T-helper 1 cell treated with Interleukin-12 subunit alpha and Interleukin-12 subunit beta and Interleukin-4 antibody, amounts not matched to agents 30 μg/mL and 1 μg/mL, for 36 hours (primary cell): Measurements from ENCODE around the gene PLCL1.

Experiments used
- H3K27ac Mint-ChIP-seq: one replicate; pipeline ENCODE4 v1.8.0; 2021; ENCODE audit warnings: mild to moderate bottlenecking, mixed read lengths
- H3K27me3 Mint-ChIP-seq: one replicate; pipeline ENCODE4 v1.8.0; 2021; ENCODE audit warnings: low read depth, mixed read lengths
- H3K36me3 Mint-ChIP-seq: one replicate; pipeline ENCODE4 v1.8.0; 2021; ENCODE audit warnings: low read depth, mixed read lengths
- H3K4me1 Mint-ChIP-seq: one replicate; pipeline ENCODE4 v1.8.0; 2021; ENCODE audit warnings: low read depth, mixed read lengths
- H3K4me3 Mint-ChIP-seq: one replicate; pipeline ENCODE4 v1.8.0; 2021; ENCODE audit warnings: mild to moderate bottlenecking, moderate library complexity, mixed read lengths
- H3K9me3 Mint-ChIP-seq: one replicate; pipeline ENCODE4 v1.8.0; 2021; ENCODE audit warnings: mixed read lengths

Gene PLCL1

GRCh38 chr2:197972061-197972460, 167.7 kb downstream of the PLCL1 start:
- H3K4me1 Mint-ChIP-seq, result no peaks in the 10 kb centered on the region
- H3K4me3 Mint-ChIP-seq, result no peak overlapping the region
- no peaks in the 10 kb centered on the region for H3K36me3 Mint-ChIP-seq
- H3K27ac Mint-ChIP-seq, result no peak overlapping the region
- no peaks in the 10 kb centered on the region for H3K9me3 Mint-ChIP-seq
- H3K27me3 Mint-ChIP-seq, result no peaks in the 10 kb centered on the region

DNA sequence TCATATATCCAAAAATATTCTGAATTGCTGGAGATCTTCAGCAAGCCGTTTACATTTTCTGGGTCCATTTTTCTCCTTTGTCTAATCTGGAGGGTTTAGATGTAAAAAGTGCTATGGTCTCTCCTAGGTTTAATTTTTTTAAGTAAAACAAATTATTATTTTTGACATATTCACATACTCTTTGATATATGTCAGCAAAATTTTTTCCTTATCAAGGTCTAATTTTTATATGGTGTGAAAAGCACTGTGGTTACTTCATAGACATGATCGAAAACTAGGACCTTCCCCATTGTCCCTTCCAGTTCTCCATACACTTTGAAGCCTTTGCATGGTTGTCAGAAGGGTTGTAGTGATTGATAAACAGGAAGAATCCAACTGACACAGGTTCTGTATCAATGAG, 168.2 kb downstream of the PLCL1 start:
- no peaks in the 10 kb centered on the region for H3K36me3 Mint-ChIP-seq
- no peaks in the 10 kb centered on the region for H3K27me3 Mint-ChIP-seq
- H3K9me3 Mint-ChIP-seq, result no peaks in the 10 kb centered on the region
- no peak overlapping the region for H3K4me3 Mint-ChIP-seq
- H3K4me1 Mint-ChIP-seq, result no peaks in the 10 kb centered on the region
- H3K27ac Mint-ChIP-seq, result no peak overlapping the region

DNA sequence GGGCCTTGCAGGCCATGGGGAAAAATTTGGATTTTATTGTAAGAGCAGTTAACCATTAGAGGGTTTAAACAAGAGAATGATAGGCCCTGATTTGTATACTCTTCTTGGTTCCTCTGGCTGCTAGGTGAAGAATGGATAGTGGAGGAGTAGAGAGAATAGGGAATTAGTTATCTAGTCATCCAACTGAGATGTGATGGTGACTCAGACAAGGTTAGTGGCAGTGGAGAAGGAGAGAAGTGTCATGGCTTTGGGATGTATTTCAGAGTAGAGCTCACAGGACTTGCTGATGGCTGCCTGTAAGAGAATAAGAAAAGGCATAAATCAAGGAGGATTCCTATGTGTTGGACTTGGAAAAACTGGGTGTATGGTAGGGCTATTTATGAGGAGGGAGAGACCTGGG, 169.4 kb downstream of the PLCL1 start:
- H3K27ac Mint-ChIP-seq, result no peak overlapping the region
- H3K36me3 Mint-ChIP-seq, result no peaks in the 10 kb centered on the region
- H3K27me3 Mint-ChIP-seq, result no peaks in the 10 kb centered on the region
- H3K4me1 Mint-ChIP-seq, result no peaks in the 10 kb centered on the region
- no peaks in the 10 kb centered on the region for H3K9me3 Mint-ChIP-seq
- H3K4me3 Mint-ChIP-seq, result no peak overlapping the region

GRCh38 chr2:197975931-197976519, 171.6 kb downstream of the PLCL1 start:
- no peaks in the 10 kb centered on the region for H3K4me1 Mint-ChIP-seq
- no peak overlapping the region for H3K27ac Mint-ChIP-seq
- no peaks in the 10 kb centered on the region for H3K27me3 Mint-ChIP-seq
- no peak overlapping the region for H3K4me3 Mint-ChIP-seq
- no peaks in the 10 kb centered on the region for H3K36me3 Mint-ChIP-seq
- no peaks in the 10 kb centered on the region for H3K9me3 Mint-ChIP-seq

GRCh38 chr2:197978971-197979370, 174.6 kb downstream of the PLCL1 start:
- no peaks in the 10 kb centered on the region for H3K36me3 Mint-ChIP-seq
- no peaks in the 10 kb centered on the region for H3K4me1 Mint-ChIP-seq
- H3K9me3 Mint-ChIP-seq, result no peaks in the 10 kb centered on the region
- no peak overlapping the region for H3K4me3 Mint-ChIP-seq
- no peak overlapping the region for H3K27ac Mint-ChIP-seq
- no peaks in the 10 kb centered on the region for H3K27me3 Mint-ChIP-seq

DNA sequence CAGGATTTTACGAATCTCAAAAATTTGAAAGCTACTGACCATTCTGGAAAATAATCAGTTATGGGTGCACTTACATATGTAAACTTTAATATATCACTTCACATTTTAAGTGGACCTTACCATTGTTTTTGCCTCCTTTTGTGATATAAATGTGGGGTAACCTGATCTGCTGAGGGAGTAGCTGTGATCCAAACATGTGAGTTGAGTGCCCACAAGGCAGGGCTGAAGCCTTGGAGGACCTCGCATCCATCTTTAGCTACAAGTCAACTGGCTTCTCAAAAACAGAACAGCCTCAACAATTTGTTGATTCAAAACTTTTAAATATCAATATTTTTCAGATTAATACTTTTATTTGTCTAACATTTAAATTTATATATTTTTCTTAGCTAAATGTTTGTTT, 178.2 kb downstream of the PLCL1 start:
- Mint-ChIP-seq H3K4me3 (no peak overlapping the region), H3K27me3 (no peaks in the 10 kb centered on the region), H3K4me1 (no peaks in the 10 kb centered on the region), H3K9me3 (no peaks in the 10 kb centered on the region), H3K27ac (no peak overlapping the region), H3K36me3 (no peaks in the 10 kb centered on the region)

- H3K27me3 Mint-ChIP-seq, result no peaks in the 10 kb centered on the region
- no peaks in the 10 kb centered on the region for H3K4me1 Mint-ChIP-seq
- no peak overlapping the region for H3K4me3 Mint-ChIP-seq
- H3K27ac Mint-ChIP-seq, result no peak overlapping the region
- H3K9me3 Mint-ChIP-seq, result peaks cover 3% of the 10 kb centered on the region
- H3K36me3 Mint-ChIP-seq, result no peaks in the 10 kb centered on the region
Measured at GRCh38 chr2:197985029-197985638, 180.7 kb downstream of the PLCL1 start.

DNA sequence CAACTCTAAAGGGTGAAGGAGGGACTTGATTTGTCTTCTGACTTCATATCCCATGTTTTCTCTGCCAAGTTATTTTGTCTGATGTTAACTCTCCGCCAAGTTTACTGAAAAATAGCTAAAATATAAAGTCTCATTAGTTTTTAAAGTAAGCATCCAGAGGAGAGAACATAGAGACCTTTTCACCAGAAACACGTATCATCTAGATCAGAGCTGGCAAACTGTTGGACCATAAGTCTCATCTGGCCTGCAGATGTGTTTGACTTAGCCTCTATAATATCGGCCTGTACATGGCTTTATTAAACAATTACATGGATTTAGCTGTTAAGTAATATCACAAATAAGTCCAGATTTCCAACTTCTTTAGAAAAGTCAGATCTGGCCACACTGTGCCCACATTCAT, 182.6 kb downstream of the PLCL1 start:
- H3K27ac Mint-ChIP-seq, result no peak overlapping the region
- H3K9me3 Mint-ChIP-seq, result peaks cover 6% of the 10 kb centered on the region
- peaks cover 2% of the 10 kb centered on the region for H3K36me3 Mint-ChIP-seq
- no peak overlapping the region for H3K4me3 Mint-ChIP-seq
- no peaks in the 10 kb centered on the region for H3K27me3 Mint-ChIP-seq
- no peaks in the 10 kb centered on the region for H3K4me1 Mint-ChIP-seq

GRCh38 chr2:197990356-197990755, 186.0 kb downstream of the PLCL1 start:
- H3K36me3 Mint-ChIP-seq, result peaks cover 2% of the 10 kb centered on the region
- peaks cover 6% of the 10 kb centered on the region for H3K9me3 Mint-ChIP-seq
- H3K27ac Mint-ChIP-seq, result no peak overlapping the region
- H3K4me1 Mint-ChIP-seq, result no peaks in the 10 kb centered on the region
- no peak overlapping the region for H3K4me3 Mint-ChIP-seq
- H3K27me3 Mint-ChIP-seq, result no peaks in the 10 kb centered on the region

DNA sequence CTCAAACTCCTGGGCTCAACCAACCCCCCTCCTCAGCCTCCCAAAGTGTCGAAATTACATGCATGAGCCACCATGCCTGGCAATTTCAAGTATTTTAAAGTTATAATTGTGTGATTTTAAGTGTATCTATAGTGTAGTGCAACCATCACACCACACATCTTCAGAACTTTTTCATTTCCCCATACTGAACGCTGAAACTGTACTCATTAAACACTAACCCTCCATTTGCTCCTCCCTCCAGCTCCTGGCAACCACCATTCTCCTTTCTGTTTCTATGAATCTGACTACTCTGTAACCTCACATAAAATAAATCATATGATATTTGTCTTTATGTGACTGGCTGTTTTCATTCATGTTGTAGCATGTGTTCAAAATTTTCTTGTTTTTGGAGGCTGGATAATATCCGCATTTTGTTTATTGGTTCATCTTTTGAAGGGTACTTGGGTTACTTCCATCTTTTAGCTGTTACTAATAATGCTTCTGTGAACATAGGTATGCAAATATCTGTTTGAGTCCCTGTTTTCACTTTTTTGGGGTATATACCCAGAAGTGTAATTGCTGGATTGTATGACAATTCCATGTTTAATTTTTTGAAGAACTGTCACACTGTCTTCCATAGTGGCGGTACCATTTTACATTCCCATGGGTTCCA, 188.2 kb downstream of the PLCL1 start:
- Mint-ChIP-seq H3K36me3 (peaks cover 4% of the 10 kb centered on the region), H3K9me3 (peaks cover 6% of the 10 kb centered on the region), H3K4me3 (no peak overlapping the region), H3K27ac (no peak overlapping the region), H3K4me1 (peaks cover 5% of the 10 kb centered on the region), H3K27me3 (no peaks in the 10 kb centered on the region)

DNA sequence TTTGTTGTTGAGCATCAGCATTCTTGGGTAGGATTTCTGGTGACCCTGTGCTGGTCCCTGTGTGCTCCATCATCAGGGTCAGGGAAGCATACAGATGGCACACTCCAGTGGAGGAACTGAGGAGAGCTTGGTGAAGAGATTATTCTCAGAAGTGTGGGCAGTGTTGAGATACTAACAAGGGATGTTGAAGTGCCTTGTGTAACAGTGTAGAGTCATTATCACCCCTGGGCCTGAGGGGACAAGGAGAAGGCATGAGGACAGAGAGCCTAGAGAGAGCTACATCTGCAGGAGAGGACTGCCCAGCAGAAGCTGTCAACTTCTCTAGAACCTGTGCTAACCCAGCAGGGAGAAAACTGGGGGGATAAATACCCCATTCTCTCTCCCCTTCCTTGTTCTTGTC, 189.0 kb downstream of the PLCL1 start:
- peaks cover 6% of the 10 kb centered on the region for H3K9me3 Mint-ChIP-seq
- H3K4me3 Mint-ChIP-seq, result no peak overlapping the region
- peaks cover 4% of the 10 kb centered on the region for H3K36me3 Mint-ChIP-seq
- H3K4me1 Mint-ChIP-seq, result peaks cover 5% of the 10 kb centered on the region
- H3K27ac Mint-ChIP-seq, result no peak overlapping the region
- H3K27me3 Mint-ChIP-seq, result no peaks in the 10 kb centered on the region

DNA sequence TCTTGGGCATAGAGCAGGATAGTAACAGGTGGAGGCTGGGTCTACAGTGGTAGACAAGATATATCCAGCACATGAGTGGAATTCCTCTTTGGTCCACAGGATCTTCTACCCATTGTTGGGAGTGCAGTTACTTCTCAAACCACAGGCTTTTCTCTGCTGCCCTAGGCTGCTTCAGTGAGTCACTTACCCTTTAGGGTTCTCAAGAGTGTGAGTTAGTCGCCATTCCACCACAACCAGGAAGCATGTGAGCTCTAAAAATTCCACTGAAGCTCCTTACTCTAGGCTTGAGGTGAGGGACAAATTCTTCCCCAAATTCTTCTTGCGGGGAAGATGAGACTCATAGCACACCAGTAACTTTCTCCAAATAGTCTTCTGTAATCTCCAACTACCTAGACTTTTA, 189.4 kb downstream of the PLCL1 start:
- Mint-ChIP-seq H3K27ac (no peak overlapping the region), H3K4me3 (no peak overlapping the region), H3K27me3 (no peaks in the 10 kb centered on the region), H3K36me3 (peaks cover 4% of the 10 kb centered on the region), H3K4me1 (peaks cover 5% of the 10 kb centered on the region), H3K9me3 (peaks cover 6% of the 10 kb centered on the region)

GRCh38 chr2:197994751-197995150, 190.4 kb downstream of the PLCL1 start:
- no peak overlapping the region for H3K4me3 Mint-ChIP-seq
- H3K9me3 Mint-ChIP-seq, result peaks cover 6% of the 10 kb centered on the region
- H3K4me1 Mint-ChIP-seq, result peaks cover 5% of the 10 kb centered on the region
- no peak overlapping the region for H3K27ac Mint-ChIP-seq
- H3K36me3 Mint-ChIP-seq, result peaks cover 4% of the 10 kb centered on the region
- no peaks in the 10 kb centered on the region for H3K27me3 Mint-ChIP-seq

GRCh38 chr2:197996583-197996982, 192.2 kb downstream of the PLCL1 start:
- Mint-ChIP-seq H3K27me3 (no peaks in the 10 kb centered on the region), H3K9me3 (no peaks in the 10 kb centered on the region), H3K27ac (no peak overlapping the region), H3K4me1 (peaks cover 5% of the 10 kb centered on the region), H3K4me3 (no peak overlapping the region), H3K36me3 (peaks cover 2% of the 10 kb centered on the region)

DNA sequence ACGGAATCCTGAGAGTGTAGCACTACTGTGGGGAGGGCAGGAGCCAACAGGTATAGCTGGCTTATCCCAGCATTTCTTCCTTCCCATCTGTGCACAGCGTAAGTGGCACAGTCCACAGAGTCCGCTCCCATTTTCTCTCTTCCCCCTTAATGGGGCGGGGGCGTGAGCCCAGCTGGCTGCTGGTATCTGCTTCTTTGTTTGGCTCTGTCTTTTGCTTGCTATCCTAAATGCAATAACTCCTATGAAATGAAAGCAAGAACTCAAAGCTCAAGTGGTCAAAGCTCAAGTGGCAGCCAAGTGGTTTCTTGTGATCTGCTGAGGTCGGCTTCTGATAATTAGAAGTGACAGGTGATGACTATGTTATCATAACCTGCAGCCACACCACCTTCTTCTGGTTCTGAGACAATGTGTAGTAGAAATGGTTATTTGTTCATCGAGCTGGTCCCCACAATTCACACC, 192.7 kb downstream of the PLCL1 start:
- H3K27me3 Mint-ChIP-seq, result no peaks in the 10 kb centered on the region
- H3K27ac Mint-ChIP-seq, result no peak overlapping the region
- peaks cover 5% of the 10 kb centered on the region for H3K4me1 Mint-ChIP-seq
- peaks cover 2% of the 10 kb centered on the region for H3K36me3 Mint-ChIP-seq
- H3K9me3 Mint-ChIP-seq, result no peaks in the 10 kb centered on the region
- H3K4me3 Mint-ChIP-seq, result no peak overlapping the region
